ENCODE measurements around the gene PEA15. TPM values are rescaled to one million over a fixed set of nuclear protein-coding genes. Genes with fewer than 3 reads are reported as not detected.
A peak's percentile ranks its signal among the peaks of the same experiment; 100 is the strongest.

PEA15 gene
- total and polyA plus RNA-seq, 9 of the 15 experiments (the other 6 are each of a cell fraction or from before 2014, with no cell fraction given): 8.2 to 175 (median 35.4) TPM

DNA sequence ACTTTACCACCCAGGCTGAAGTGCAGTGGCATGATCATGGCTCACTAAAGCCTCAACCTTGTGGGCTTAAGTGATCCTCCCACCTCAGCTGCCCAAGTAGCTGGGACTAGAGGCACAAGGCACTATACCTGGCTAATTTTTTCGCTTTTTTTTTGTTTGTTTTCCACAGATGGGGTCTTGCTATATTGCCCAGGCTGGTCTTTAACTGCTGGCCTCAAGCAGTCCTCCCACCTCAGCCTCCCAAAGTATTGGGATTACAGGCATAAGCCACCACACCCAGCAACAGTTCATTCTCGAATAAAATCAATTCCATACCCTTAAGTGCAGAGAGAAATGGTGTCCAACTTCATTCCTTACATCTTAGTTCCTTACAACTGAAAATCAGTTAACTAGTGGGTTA lies 32.4 kb downstream of the PEA15 start:
- ChIA-PET POLR2A (interaction anchor here (0.6 to 5.4 kb wide), 2 partner anchors 14 to 932 kb away, joined by 3 to 20 read pairs; no protein-coding TSS in a partner anchor), CTCF (ENCODE audit: low intra/inter-chr PET ratio) (no interaction called here)
- FAIRE-seq (no peak), DNase-seq (ENCODE audit: extremely low read depth in 1 of 4, low spot score in 3 of 4) (no peak), ATAC-seq (no peak)
- TF ChIP-seq ZNF121 (CRISPR knock-in tag; conservative IDR thresholded peaks at IDR 0.05) (peak; percentile 58; the same call in 1 of the 2 replicates), MEIS2 (IDR thresholded peaks at IDR 0.05; ENCODE audit: partially characterized antibody) (no peak)
- TF ChIP-seq, protein P1, sequence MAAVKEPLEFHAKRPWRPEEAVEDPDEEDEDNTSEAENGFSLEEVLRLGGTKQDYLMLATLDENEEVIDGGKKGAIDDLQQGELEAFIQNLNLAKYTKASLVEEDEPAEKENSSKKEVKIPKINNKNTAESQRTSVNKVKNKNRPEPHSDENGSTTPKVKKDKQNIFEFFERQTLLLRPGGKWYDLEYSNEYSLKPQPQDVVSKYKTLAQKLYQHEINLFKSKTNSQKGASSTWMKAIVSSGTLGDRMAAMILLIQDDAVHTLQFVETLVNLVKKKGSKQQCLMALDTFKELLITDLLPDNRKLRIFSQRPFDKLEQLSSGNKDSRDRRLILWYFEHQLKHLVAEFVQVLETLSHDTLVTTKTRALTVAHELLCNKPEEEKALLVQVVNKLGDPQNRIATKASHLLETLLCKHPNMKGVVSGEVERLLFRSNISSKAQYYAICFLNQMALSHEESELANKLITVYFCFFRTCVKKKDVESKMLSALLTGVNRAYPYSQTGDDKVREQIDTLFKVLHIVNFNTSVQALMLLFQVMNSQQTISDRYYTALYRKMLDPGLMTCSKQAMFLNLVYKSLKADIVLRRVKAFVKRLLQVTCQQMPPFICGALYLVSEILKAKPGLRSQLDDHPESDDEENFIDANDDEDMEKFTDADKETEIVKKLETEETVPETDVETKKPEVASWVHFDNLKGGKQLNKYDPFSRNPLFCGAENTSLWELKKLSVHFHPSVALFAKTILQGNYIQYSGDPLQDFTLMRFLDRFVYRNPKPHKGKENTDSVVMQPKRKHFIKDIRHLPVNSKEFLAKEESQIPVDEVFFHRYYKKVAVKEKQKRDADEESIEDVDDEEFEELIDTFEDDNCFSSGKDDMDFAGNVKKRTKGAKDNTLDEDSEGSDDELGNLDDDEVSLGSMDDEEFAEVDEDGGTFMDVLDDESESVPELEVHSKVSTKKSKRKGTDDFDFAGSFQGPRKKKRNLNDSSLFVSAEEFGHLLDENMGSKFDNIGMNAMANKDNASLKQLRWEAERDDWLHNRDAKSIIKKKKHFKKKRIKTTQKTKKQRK (IDR thresholded peaks at IDR 0.05; ENCODE audit: borderline replicate concordance, low read depth, low read length): no peak
- TF ChIP-seq, protein P2, sequence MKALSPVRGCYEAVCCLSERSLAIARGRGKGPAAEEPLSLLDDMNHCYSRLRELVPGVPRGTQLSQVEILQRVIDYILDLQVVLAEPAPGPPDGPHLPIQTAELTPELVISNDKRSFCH (CRISPR knock-in tag; IDR thresholded peaks at IDR 0.05): no peak
- TF ChIP-seq, protein P2 (tag; IDR thresholded peaks at IDR 0.05): no peak
- TF ChIP-seq, protein P3, sequence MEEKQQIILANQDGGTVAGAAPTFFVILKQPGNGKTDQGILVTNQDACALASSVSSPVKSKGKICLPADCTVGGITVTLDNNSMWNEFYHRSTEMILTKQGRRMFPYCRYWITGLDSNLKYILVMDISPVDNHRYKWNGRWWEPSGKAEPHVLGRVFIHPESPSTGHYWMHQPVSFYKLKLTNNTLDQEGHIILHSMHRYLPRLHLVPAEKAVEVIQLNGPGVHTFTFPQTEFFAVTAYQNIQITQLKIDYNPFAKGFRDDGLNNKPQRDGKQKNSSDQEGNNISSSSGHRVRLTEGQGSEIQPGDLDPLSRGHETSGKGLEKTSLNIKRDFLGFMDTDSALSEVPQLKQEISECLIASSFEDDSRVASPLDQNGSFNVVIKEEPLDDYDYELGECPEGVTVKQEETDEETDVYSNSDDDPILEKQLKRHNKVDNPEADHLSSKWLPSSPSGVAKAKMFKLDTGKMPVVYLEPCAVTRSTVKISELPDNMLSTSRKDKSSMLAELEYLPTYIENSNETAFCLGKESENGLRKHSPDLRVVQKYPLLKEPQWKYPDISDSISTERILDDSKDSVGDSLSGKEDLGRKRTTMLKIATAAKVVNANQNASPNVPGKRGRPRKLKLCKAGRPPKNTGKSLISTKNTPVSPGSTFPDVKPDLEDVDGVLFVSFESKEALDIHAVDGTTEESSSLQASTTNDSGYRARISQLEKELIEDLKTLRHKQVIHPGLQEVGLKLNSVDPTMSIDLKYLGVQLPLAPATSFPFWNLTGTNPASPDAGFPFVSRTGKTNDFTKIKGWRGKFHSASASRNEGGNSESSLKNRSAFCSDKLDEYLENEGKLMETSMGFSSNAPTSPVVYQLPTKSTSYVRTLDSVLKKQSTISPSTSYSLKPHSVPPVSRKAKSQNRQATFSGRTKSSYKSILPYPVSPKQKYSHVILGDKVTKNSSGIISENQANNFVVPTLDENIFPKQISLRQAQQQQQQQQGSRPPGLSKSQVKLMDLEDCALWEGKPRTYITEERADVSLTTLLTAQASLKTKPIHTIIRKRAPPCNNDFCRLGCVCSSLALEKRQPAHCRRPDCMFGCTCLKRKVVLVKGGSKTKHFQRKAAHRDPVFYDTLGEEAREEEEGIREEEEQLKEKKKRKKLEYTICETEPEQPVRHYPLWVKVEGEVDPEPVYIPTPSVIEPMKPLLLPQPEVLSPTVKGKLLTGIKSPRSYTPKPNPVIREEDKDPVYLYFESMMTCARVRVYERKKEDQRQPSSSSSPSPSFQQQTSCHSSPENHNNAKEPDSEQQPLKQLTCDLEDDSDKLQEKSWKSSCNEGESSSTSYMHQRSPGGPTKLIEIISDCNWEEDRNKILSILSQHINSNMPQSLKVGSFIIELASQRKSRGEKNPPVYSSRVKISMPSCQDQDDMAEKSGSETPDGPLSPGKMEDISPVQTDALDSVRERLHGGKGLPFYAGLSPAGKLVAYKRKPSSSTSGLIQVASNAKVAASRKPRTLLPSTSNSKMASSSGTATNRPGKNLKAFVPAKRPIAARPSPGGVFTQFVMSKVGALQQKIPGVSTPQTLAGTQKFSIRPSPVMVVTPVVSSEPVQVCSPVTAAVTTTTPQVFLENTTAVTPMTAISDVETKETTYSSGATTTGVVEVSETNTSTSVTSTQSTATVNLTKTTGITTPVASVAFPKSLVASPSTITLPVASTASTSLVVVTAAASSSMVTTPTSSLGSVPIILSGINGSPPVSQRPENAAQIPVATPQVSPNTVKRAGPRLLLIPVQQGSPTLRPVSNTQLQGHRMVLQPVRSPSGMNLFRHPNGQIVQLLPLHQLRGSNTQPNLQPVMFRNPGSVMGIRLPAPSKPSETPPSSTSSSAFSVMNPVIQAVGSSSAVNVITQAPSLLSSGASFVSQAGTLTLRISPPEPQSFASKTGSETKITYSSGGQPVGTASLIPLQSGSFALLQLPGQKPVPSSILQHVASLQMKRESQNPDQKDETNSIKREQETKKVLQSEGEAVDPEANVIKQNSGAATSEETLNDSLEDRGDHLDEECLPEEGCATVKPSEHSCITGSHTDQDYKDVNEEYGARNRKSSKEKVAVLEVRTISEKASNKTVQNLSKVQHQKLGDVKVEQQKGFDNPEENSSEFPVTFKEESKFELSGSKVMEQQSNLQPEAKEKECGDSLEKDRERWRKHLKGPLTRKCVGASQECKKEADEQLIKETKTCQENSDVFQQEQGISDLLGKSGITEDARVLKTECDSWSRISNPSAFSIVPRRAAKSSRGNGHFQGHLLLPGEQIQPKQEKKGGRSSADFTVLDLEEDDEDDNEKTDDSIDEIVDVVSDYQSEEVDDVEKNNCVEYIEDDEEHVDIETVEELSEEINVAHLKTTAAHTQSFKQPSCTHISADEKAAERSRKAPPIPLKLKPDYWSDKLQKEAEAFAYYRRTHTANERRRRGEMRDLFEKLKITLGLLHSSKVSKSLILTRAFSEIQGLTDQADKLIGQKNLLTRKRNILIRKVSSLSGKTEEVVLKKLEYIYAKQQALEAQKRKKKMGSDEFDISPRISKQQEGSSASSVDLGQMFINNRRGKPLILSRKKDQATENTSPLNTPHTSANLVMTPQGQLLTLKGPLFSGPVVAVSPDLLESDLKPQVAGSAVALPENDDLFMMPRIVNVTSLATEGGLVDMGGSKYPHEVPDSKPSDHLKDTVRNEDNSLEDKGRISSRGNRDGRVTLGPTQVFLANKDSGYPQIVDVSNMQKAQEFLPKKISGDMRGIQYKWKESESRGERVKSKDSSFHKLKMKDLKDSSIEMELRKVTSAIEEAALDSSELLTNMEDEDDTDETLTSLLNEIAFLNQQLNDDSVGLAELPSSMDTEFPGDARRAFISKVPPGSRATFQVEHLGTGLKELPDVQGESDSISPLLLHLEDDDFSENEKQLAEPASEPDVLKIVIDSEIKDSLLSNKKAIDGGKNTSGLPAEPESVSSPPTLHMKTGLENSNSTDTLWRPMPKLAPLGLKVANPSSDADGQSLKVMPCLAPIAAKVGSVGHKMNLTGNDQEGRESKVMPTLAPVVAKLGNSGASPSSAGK (IDR thresholded peaks at IDR 0.05): no peak
- in situ Hi-C loops (cut with MboI) (no loop called here), intact Hi-C loops (cut with micrococcal nuclease) (no loop called here)
- H3K27ac ChIP-seq (ENCODE audit: extremely low read depth, low read depth, low read length): no peak overlapping the region
- 95% methylated on average over 2 of the region's 2 CpGs for WGBS (ENCODE audit: insufficient coverage, low coverage, missing lambda C conversion rate)
- no peaks in the 10 kb centered on the region for H3K9me1 ChIP-seq (ENCODE audit: control insufficient read depth, insufficient read depth, low read length)
- 0 out of 2 replicates have a peak, but pooled peaks cover 3% of the 10 kb centered on the region for H4K20me1 ChIP-seq (replicated peaks; ENCODE audit: control insufficient read depth, insufficient read depth, low read length)
- H3K4me2 ChIP-seq (ENCODE audit: insufficient read depth, low read length): no peak overlapping the region
- 0 out of 3 replicates have a peak, but pooled peaks cover under 1% of the 10 kb centered on the region for H3K79me2 ChIP-seq (ENCODE audit: control insufficient read depth, insufficient read depth, low read length)
- no peak overlapping the region for H3K4me3 ChIP-seq
- no peaks in the 10 kb centered on the region for H3K9me3 ChIP-seq (replicated peaks; ENCODE audit: control insufficient read depth, insufficient read depth, low read depth, low read length)
- H3K9ac ChIP-seq (ENCODE audit: insufficient read depth in 1 of 2, low read depth in 2 of 2, low read length in 2 of 2): no peak overlapping the region
- peaks cover 0 to 3% of the 10 kb centered on the region in 2 experiments; a peak in 1 of 5 replicates for H3K4me1 ChIP-seq (replicated peaks in 1 of 2; ENCODE audit: control insufficient read depth in 2 of 2, insufficient read depth in 2 of 2, low read length in 2 of 2)
- no peaks in the 10 kb centered on the region for H3K27me3 ChIP-seq (ENCODE audit: control insufficient read depth in 2 of 2, insufficient read depth in 2 of 2, low read length in 2 of 2)
- BruUV-seq (replicated peaks): no TSS peak
- no peak overlapping the region for H2AFZ ChIP-seq (ENCODE audit: low read depth, low read length)
- peaks cover 95% of the 10 kb centered on the region for H3K36me3 ChIP-seq (ENCODE audit: control insufficient read depth, insufficient read depth, low read length)
